GM18858 (cell line): Measurements from ENCODE around the gene POGZ.
"Not testable (repeated sequence)": the region's sequence is repeated elsewhere in the genome, so short reads cannot be mapped to it uniquely, and the experiment has no call there.

Experiments used
- ATAC-seq: cut with Tn5 transposase; IDR thresholded peaks from one replicate; pipeline ENCODE4 v1.9.1; 2021; ENCODE audit not compliant: unreplicated experiment

Gene POGZ

GRCh38 chr1:151425103-151425502 is 34.2 kb downstream of the POGZ start:
- no peak for ATAC-seq

DNA sequence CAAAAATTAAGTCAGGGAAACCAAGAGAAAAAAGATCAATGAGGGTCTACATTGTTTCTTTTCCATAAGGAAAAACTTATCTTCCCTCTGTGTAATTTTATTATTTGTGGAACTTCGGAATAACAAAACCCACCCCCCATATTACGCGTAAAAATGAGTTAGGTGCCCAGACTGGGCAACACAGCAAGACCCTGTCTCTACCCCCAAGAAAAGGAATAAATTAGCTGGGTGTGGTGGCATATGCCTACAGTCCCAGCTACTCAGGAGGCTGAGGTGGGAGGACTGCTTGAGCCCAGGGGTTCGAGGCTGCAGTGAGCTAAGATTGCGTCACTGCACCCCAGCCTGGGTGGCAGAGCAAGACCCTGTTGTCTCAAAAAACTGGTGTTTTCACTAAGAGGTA is 39.5 kb downstream of the POGZ start:
- ATAC-seq = no peak

GRCh38 chr1:151418081-151418480 is 41.2 kb downstream of the POGZ start:
- no peak for ATAC-seq

DNA sequence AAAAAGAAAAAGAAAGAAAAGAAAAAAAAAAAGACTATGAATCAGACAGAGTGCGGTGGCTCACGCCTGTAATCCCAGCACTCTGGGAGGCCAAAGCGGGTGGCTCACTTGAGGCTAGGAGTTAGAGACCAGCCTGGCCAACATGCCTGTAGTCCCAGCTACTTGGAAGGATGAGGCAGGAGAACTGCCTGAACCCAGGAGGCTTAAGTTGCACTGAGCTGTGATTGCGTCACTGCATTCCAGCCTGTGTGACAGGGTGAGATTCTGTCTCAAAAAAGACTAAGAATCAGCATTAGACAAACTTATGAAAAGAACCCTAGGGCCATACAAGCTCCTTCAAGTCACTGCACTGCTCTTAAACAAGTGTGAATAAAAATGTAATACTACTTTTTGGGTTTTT is 43.1 kb downstream of the POGZ start:
- no peak for ATAC-seq

DNA sequence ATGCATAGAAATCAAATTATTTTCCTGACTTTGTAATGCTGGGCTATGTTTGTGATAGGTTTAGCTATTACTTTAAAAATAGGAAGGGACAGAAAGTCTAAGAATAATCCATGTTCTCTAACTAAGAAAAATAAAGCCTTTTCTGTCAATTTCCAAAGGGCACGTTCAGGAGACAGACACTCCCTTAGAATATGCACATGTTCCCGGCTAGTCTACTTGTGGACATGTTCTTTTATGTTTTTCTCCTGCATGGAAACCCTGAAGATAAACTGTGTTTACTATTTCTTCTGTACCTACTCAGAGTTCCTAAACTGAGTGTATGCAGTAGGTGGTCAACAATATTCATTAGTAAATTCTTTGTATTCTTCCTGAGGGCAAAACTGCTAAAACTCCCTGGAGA is 47.4 kb downstream of the POGZ start:
- no peak for ATAC-seq

DNA sequence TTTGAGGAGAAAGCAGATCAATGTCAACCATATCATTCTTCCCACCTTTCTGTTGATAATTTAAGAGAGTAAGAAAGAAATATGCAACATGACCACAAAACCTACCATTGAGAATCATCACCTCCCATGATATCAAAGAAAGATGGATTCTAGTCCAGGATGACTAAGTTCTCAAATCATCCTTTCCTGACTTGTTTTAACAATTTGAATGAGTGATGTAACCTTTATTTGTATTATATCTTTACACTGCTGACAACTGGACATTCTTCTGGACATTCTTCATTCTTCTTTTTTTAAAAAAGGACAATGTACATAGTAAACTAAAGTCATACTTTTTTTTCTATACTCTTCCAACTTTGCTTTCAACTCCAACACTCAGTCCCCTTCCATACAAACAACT is 50.4 kb downstream of the POGZ start:
- ATAC-seq = no peak

- ATAC-seq = no peak
Observed at GRCh38 chr1:151407304-151407703, 52.0 kb downstream of the POGZ start.

GRCh38 chr1:151406176-151406575 is 53.1 kb downstream of the POGZ start:
- no peak for ATAC-seq

GRCh38 chr1:151405187-151405951 is 53.9 kb downstream of the POGZ start:
- ATAC-seq = no peak

DNA sequence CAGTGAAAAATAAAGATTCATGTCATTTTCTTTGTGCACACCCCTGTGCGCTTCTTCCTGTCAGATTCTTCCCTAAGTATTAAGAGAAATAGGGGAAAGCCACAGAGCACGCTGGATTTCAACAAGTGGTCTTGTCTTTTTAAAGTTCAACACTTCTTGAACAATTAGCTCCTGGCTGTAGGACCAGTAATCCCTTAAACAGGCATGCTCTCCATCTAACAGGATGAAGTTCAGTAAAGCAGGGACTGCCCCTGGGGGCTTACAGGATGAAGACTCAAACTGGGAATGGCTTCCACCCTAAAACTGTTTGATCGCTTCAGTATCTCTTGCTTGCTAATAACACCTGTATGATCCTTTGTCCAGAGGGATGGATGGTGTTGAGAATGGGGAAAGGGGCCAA is 55.7 kb downstream of the POGZ start:
- no peak for ATAC-seq

DNA sequence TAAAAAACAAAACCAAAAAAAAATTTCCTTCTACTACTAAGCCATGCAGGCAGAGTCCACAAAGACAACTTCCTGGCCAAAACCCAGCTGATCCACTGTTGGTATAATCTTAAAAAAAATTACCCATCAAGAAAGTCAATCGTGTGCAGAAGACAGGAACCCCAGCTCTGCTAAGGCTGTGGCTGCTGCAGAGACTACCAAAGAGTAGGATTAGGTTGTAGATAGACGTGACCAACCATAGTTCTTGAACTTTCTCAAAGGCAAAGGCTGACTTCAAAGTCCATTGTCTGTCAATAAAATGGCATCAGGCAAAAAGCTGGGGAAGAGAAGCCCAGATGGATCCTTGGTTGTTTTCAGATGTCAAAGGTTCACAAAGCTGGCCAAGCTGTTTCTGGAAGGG is 56.5 kb downstream of the POGZ start:
- no peak for ATAC-seq

DNA sequence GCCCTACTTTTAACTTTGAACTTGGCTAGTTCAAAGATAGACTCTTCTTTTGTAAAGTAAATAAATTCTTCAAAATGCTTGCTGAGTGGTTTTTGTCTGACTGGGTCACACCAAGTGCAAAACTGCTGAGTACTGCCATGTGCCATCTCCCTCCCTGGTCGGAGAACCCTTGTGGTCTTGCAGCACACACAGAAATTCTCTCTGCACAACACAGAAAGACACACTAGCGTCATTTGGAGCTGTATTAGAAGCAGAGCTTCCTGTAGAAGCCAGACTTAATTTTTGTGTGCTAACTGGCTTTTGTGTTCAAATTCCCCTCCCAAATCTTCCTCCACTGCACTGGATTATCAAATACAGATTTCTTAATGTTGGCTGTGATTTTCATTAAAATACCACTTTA is 57.4 kb downstream of the POGZ start:
- ATAC-seq = no peak

DNA sequence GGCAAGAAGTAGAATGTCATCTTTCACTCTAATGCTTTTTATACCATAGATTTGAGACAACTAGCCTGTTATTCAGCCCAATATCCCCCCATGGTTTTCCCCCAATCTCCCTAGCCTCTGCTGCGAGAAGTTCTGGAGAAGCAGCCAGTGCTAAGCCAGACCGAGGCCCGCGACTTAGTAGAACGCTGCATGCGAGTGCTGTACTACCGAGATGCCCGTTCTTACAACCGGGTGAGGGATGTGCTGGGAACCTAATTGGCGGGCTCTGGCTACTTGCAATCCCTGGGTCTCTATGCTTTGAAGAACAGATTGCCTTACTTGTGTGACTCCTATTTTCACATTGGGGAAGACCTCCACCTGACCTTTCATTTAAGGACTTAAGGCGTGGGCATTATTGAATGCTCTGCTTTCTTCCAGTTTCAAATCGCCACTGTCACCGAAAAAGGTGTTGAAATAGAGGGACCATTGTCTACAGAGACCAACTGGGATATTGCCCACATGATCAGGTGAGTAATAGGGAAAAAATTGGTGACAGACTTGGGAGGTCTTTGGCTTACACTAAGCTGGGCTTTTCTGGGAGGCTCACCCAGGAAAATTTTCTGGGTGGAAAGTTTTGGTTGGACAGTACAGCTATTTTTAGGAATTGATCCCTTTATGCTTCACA is 58.0 kb downstream of the POGZ start:
- ATAC-seq = no peak

DNA sequence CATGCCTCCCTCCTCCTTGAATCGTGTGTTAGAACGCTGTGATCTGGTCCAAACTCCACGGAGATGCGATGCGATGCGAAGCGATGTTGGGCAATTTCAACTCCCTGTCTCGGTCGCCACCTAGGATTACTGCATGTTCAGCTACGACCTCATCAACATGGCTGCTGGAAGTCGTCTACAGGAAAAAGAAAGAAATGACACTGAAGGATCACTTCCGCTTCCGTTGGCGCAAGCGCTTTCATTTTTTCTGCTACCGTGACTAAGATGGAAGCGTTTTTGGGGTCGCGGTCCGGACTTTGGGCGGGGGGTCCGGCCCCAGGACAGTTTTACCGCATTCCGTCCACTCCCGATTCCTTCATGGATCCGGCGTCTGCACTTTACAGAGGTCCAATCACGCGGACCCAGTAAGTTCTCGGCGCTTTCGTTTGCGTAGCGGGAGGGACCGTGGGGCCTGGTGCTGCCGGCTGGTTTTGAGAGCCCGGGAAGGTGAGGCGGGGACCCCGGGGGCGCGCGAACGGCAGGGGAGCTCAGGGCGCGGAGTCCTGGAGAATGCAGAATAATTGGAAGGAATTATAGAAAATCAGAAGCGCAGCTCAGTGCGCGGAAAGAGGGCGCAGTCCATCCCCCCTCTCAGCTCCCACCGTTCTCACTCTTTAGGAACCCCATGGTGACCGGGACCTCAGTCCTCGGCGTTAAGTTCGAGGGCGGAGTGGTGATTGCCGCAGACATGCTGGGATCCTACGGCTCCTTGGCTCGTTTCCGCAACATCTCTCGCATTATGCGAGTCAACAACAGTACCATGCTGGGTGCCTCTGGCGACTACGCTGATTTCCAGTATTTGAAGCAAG is 59.7 kb downstream of the POGZ start, which contains the start of gene PSMB4:
Gene PSMB4 (plus strand): TSS at position 250 of the 848 bp plus-strand sequence. CDS start 15 bp downstream, at position 265.
- ATAC-seq = peak; percentile 58

DNA sequence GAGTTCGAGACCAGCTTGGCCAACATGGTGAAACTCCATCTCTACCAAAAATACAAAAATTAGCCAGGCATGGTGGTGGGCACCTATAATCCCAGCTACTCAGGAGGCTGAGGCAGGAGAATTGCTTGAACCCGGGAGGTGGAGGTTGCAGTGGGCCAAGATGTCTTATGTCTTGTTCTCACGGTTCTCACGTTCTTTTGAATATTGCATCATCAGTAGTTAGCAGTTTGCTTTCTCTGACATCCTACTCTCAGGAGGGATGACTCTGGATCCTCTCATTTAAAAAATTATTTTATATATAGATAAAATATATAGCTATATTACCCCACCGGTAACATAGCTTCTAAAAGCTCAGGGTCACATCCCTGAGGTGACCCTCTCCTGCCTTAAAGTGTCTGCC is 63.0 kb downstream of the POGZ start:
- ATAC-seq = not testable (repeated sequence)

DNA sequence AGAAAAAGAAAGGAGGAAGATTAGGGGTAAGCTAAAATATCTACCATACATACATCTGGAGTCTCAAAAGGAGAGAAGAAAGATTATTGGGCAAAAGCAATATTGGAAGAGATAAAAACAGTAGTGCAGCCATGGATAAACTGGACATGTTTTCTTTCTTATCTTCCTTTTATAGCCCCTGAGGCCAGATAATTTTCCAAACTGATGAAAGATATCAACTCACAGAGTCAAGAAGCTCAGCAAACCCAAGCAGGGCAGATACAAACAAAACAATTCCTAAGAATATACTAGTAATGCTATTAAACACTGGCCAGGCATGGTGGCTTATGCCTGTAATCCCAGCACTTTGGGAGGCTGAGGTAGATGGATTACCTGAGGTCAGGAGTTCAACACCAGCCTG is 65.7 kb downstream of the POGZ start:
- ATAC-seq = no peak

- ATAC-seq = no peak
Observed at GRCh38 chr1:151391079-151391563, 68.2 kb downstream of the POGZ start.

GRCh38 chr1:151390221-151391078 is 68.8 kb downstream of the POGZ start:
- ATAC-seq = not testable (repeated sequence)

DNA sequence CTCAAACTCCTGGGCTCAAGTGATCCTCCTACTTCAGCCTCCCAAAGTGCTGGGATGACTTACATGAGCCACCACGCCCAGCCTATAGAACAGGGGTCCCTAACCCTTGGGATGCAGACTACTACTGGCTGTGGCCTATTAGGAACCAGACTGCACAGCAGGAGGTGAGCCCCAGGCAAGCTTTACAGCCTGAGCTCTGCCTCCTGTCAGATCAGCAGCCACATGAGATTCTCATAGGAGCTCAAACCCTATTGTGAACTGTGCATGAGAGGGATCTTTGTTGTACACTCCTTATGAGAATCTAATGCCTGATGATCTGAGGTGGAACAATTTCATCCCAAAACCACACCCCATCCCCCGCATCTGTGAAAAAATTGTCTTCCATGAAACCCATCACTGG is 73.3 kb downstream of the POGZ start:
- ATAC-seq = no peak

GRCh38 chr1:151384584-151384983 is 74.7 kb downstream of the POGZ start:
- no peak for ATAC-seq
